Right lobe of liver (tissue), 6 donors: ENCODE data around the gene ZMYND8. TPM values are rescaled to one million over a fixed set of nuclear protein-coding genes. Genes with fewer than 3 reads are reported as not detected.

ENCODE experiments used
- ATAC-seq, 4 donors: fragments of 200-7000 bp; cut with Tn5 transposase; one replicate each; pipeline ENCODE4 v1.9.1; 2020; ENCODE audit warnings: mild to moderate bottlenecking in 4 of 4, moderate library complexity in 4 of 4
- DNase-seq, 3 donors: peaks; one replicate each; pipeline ENCODE4 v3.0.0-alpha.2; 2020
- H3K27ac ChIP-seq, 3 donors: fragments of 200-600 bp; one replicate each; pipeline ENCODE4 v1.8.0; 2022
- H3K27me3 ChIP-seq, 2 donors: fragments of 200-600 bp; one replicate each; pipeline ENCODE4 v1.8.0; 2022
- H3K36me3 ChIP-seq, 4 donors: fragments of 200-600 bp; sonication (generic) in 1 of 4; one replicate each; pipeline versions ENCODE4 v1.5.1 to v1.8.0; 2017 to 2022; ENCODE audit warnings: control low read depth in 1 of 4
- H3K4me1 ChIP-seq, 4 donors: fragments of 200-600 bp; sonication (generic) in 1 of 4; one replicate each; pipeline versions ENCODE4 v1.5.1 to v1.8.0; 2017 to 2022; ENCODE audit warnings: control low read depth in 1 of 4
- H3K4me3 ChIP-seq, 3 donors: fragments of 200-600 bp; one replicate each; pipeline ENCODE4 v1.8.0; 2022
- H3K9me3 ChIP-seq, 4 donors: fragments of 200-600 bp; sonication (generic) in 1 of 4; one replicate each; pipeline versions ENCODE4 v1.5.1 to v1.8.0; 2017 to 2022; ENCODE audit warnings: control low read depth in 1 of 4
- CTCF ChIP-seq, 4 donors: fragments of 200-600 bp in 3 of 4; fragments of 450-650 bp in 1 of 4; IDR thresholded peaks; one replicate each; pipeline versions ENCODE4 v1.5.1 to v1.8.0; 2016 to 2022; ENCODE audit warnings: antibody characterized with exemption in 4 of 4, mild to moderate bottlenecking in 2 of 4
- POLR2A ChIP-seq: fragments of 450-650 bp; IDR thresholded peaks from one replicate; pipeline ENCODE4 v1.6.1; 2017; ENCODE audit warnings: antibody characterized with exemption, mild to moderate bottlenecking
- WGBS: methylation state at CpG from one replicate; pipeline ENCODE4 v1.1.6; 2018; ENCODE audit warnings: low coverage, low lambda C conversion rate; ENCODE audit not compliant: insufficient coverage; ENCODE audit errors: missing lambda C conversion rate; 5-methylcytosine and 5-hydroxymethylcytosine counted together
- intact Hi-C, 2 donors: fragments of 100-400 bp; cut with DNase I; formaldehyde crosslinking; loops; one replicate each; pipeline versions ENCODE4 v1.11.2 to v1.14.1; 2022
- total RNA-seq, 6 experiments: library from RNA; depleted of rRNA in 2 of 6; stranded (reverse); fragments of >200 nt in 2 of 6; fragmentation: NEBNext Ultra II Directional in 3 of 6; extraction: Animal tissue kit (Norgen Biotek cat#: 25700) in 3 of 6; gene quantifications; one replicate each; pipeline versions ENCODE4 v1.1.0 to v1.2.4, GENCODE V29; 2016 to 2023
- donor health status: DM: no; HTN: yes; CAD: no.
- donor health status: DM: no; HTN: no; CAD: no.
- donor health status: DM: no; HTN: no; CAD: no.
- donor health status: DM: no; HTN: yes; CAD: no.
- donor health status: DM: no; HTN: yes; CAD: no.

ZMYND8 gene
- total RNA-seq, 6 experiments from 2014 or later: 7.8 to 25.7 (median 13.8) TPM

GRCh38 chr20:47317127-47317895 lies 39.2 kb downstream of the ZMYND8 start:
- Histone ChIP-seq H3K4me3 (no peak overlapping the region), H3K9me3 (no peaks in the 10 kb centered on the region), H3K36me3 (no peaks in the 10 kb centered on the region), H3K4me1 (peaks cover 0 to 53% (median 27%) of the 10 kb centered on the region in 4 donors), H3K27ac (peak overlapping the region; percentile 83 to 99 (median 89)), H3K27me3 (no peaks in the 10 kb centered on the region)
- WGBS: 48% methylated on average over 9 of the region's 13 CpGs
- intact Hi-C loops: no loop called here
- ATAC-seq (peak; percentile 21 to 59 (median 40)), DNase-seq (peak; percentile 57 to 67 (median 60))
- no peak for TF ChIP-seq CTCF (IDR thresholded peaks at IDR 0.05)
- peak; percentile 45 for TF ChIP-seq POLR2A

GRCh38 chr20:47316776-47317126 lies 39.7 kb downstream of the ZMYND8 start:
- Histone ChIP-seq H3K9me3 (no peaks in the 10 kb centered on the region), H3K4me3 (no peak overlapping the region), H3K27me3 (no peaks in the 10 kb centered on the region), H3K27ac (peak overlapping the region; percentile 83 to 99 (median 89)), H3K4me1 (peaks cover 0 to 51% (median 26%) of the 10 kb centered on the region in 4 donors), H3K36me3 (no peaks in the 10 kb centered on the region)
- DNase-seq: no peak
- no peak for ATAC-seq
- 64% methylated on average over 2 of the region's 3 CpGs for WGBS
- intact Hi-C loops: no loop called here
- no peak for TF ChIP-seq POLR2A
- TF ChIP-seq CTCF (IDR thresholded peaks at IDR 0.05): no peak

- intact Hi-C loops: no loop called here
These were observed 41.0 kb downstream of the ZMYND8 start for GRCh38 chr20:47315339-47316056.

More at GRCh38 chr20:47315339-47316056, 41.0 kb downstream of the ZMYND8 start:
- TF ChIP-seq CTCF (IDR thresholded peaks at IDR 0.05) (no peak), POLR2A (no peak)
- Histone ChIP-seq H3K27me3 (no peaks in the 10 kb centered on the region), H3K9me3 (no peaks in the 10 kb centered on the region), H3K4me3 (no peak overlapping the region), H3K4me1 (peaks cover 0 to 39% (median 21%) of the 10 kb centered on the region in 4 donors), H3K27ac (peak overlapping the region in 2 of 3 donors; percentile 24 to 99), H3K36me3 (no peaks in the 10 kb centered on the region)
- no peak for DNase-seq
- 66% methylated on average over 9 of the region's 10 CpGs for WGBS
- ATAC-seq: no peak
